Esophagus (tissue), 2 donors: Measurements from ENCODE around the gene MRPS25. TPM values are rescaled to one million over a fixed set of nuclear protein-coding genes. Genes with fewer than 3 reads are reported as not detected.

ENCODE experiments used
- H3K27ac ChIP-seq, 2 donors: one replicate each; pipeline ENCODE4 v1.5.1; 2013; ENCODE audit warnings: low read depth in 2 of 2, mild to moderate bottlenecking in 2 of 2, inconsistent platforms in 1 of 2, low read length in 1 of 2, moderate library complexity in 1 of 2
- H3K27me3 ChIP-seq, 2 donors: one replicate each; pipeline ENCODE4 v1.6.1; 2013; ENCODE audit warnings: low read length in 2 of 2, control low read depth in 1 of 2, mild to moderate bottlenecking in 1 of 2; ENCODE audit not compliant: insufficient read depth in 2 of 2, control insufficient read depth in 1 of 2
- H3K36me3 ChIP-seq, 2 donors: one replicate each; pipeline ENCODE4 v1.6.1; 2013; ENCODE audit warnings: low read length in 1 of 2; ENCODE audit not compliant: control insufficient read depth in 2 of 2, insufficient read depth in 2 of 2
- H3K4me1 ChIP-seq, 2 donors: one replicate each; pipeline ENCODE4 v1.6.1; 2013; ENCODE audit warnings: low read length in 1 of 2; ENCODE audit not compliant: control insufficient read depth in 2 of 2, insufficient read depth in 2 of 2
- H3K4me3 ChIP-seq, 2 donors: one replicate each; pipeline ENCODE4 v1.5.1; 2013; ENCODE audit warnings: low read length in 2 of 2, mild to moderate bottlenecking in 2 of 2, low read depth in 1 of 2, moderate library complexity in 1 of 2
- H3K9me3 ChIP-seq, 2 donors: one replicate each; pipeline ENCODE4 v1.6.1; 2013; ENCODE audit warnings: mild to moderate bottlenecking in 2 of 2, low read depth in 1 of 2, low read length in 1 of 2, moderate library complexity in 1 of 2; ENCODE audit not compliant: control insufficient read depth in 2 of 2, insufficient read depth in 1 of 2
- WGBS, 2 donors: extraction: QIAGEN DNeasy Blood & Tissue Kit; methylation state at CpG; one replicate each; pipeline ENCODE4 v1.1.7; 2013; 5-methylcytosine and 5-hydroxymethylcytosine counted together
- polyA plus RNA-seq, 2 donors: library from polyadenylated mRNA; stranded (reverse); fragments of 200-250 nt; gene quantifications; one replicate each; pipeline ENCODE4 v1.2.3, GENCODE V29; 2013
- donor health status: healthy with polysubstance abuse.
- donor health status: Bipolar disorder and iron deficiency.

The MRPS25 gene
- polyA plus RNA-seq, 2 donors: 41.3 to 43.4 TPM

DNA sequence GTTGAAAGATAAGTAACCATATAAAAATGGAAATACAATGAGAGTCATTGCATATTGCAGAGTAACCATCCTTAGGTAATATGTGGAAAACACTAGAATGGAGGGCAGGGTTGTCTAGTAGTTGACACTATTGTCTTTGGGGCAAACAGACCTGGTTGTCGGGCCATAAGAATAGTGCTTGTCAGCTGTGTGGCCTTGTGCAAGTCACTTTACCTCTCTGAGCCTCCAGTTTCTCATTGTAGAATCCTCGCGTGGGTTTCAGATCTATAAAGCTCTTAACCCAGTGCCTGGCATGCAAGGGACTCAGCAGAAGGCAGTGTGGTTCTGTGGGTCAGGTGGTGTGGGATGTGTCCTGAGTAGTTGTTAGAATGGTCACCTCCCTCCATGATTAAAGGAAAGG is 32.0 kb downstream of the MRPS25 start:
- Histone ChIP-seq H3K9me3 (no peaks in the 10 kb centered on the region), H3K36me3 (peaks cover 11 to 35% of the 10 kb centered on the region in 2 donors), H3K4me3 (no peak overlapping the region), H3K27ac (no peak overlapping the region), H3K4me1 (no peaks in the 10 kb centered on the region), H3K27me3 (no peaks in the 10 kb centered on the region)
- 91 to 96% methylated on average over 3 of the region's 3 CpGs for WGBS, 2 donors

DNA sequence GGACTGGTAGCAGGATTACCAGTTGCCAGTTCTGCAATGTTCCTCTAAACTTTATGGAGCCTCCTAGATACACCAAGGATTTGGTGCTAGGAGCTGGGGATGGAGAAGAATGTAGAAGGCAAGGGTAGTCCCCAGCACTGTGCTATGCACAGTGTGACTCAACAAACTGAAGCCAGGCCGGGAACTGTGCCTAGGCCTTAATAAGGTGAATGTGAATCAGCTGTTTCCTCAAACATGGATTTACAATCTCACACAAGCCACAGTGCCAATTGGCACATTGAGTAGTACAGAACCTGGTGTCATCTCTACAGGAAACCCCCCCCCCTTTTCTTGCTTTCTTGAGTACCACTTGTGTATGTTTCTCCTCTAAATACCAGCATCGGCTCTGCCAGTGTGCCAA is 32.5 kb downstream of the MRPS25 start:
- WGBS, 2 donors: 77 to 83% methylated on average over 2 of the region's 2 CpGs
- H3K36me3 ChIP-seq: peaks cover 8 to 35% of the 10 kb centered on the region in 2 donors

DNA sequence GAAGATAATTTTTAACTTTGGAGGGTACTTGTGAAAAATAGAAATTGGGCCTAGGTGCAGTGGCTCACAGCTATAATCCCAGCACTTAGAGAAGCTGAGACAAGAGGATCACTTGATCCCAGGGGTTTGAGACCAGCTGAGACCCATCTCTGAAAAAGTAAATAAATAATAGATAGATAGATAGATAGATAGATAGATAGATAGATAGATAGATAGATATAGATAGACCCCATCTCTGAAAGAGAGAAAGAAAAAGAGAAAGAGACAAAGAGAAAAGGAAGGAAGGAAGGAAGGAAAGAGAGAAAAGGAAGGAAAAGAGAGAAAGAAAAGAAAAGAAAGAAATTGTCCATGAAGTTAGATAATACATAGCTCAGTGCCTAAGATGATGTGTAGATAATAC is 35.5 kb downstream of the MRPS25 start:
- Histone ChIP-seq H3K27ac (no peak overlapping the region), H3K4me3 (no peak overlapping the region), H3K27me3 (no peaks in the 10 kb centered on the region), H3K36me3 (peaks cover 10 to 32% of the 10 kb centered on the region in 2 donors), H3K4me1 (no peaks in the 10 kb centered on the region), H3K9me3 (no peaks in the 10 kb centered on the region)

More for the DNA sequence above, 32.5 kb downstream of the MRPS25 start:
- no peaks in the 10 kb centered on the region for H3K4me1 ChIP-seq
- H3K9me3 ChIP-seq: no peaks in the 10 kb centered on the region
- no peaks in the 10 kb centered on the region for H3K27me3 ChIP-seq
- H3K4me3 ChIP-seq: no peak overlapping the region
- H3K27ac ChIP-seq: no peak overlapping the region

DNA sequence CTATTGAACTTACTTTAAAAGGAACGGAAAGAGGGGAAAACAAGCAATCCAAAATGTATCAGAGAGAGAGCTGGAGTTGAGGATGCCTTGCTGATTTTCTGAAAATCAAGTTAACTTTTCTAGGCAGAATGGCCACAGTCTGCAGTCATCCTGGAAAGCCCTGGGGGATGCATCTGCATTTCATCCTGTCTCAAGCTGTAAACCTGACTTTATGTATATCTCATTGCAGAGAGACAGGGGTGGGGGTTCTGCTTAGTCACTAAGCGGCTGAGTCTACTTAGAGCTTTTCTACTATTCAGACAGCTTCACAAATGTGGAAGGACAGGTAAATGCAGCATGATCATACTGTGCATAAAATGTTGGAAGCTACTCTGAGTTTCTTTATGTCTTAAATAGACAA is 41.4 kb downstream of the MRPS25 start:
- WGBS, 2 donors: 89 to 98% methylated on average over 2 of the region's 2 CpGs
- H3K27me3 ChIP-seq: no peaks in the 10 kb centered on the region
- H3K9me3 ChIP-seq: no peaks in the 10 kb centered on the region
- H3K4me3 ChIP-seq: no peak overlapping the region
- H3K27ac ChIP-seq: no peak overlapping the region
- no peaks in the 10 kb centered on the region for H3K4me1 ChIP-seq
- H3K36me3 ChIP-seq: peaks cover 11 to 31% of the 10 kb centered on the region in 2 donors

DNA sequence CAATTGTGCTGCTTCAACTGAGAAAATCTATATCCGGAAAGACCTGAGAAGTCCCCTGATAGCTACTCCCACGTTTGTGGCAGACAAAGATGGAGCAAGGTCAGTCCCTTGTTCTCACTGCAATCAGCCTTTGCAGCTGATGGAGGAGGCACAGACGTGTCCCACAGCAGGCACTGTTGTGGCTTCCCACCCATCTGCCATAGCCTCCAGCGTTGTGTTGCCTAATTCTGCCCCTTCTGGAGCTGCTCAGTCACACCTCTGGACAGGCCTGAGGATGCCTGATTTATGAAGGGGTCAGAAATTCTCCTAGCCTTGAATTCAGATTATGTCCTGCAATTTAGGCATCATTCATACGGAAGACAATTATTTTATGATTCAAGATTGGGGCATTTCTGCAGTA is 41.9 kb downstream of the MRPS25 start:
- no peaks in the 10 kb centered on the region for H3K9me3 ChIP-seq
- peaks cover 6 to 27% of the 10 kb centered on the region in 2 donors for H3K36me3 ChIP-seq
- no peak overlapping the region for H3K27ac ChIP-seq
- H3K27me3 ChIP-seq: no peaks in the 10 kb centered on the region
- no peaks in the 10 kb centered on the region for H3K4me1 ChIP-seq
- 71 to 72% methylated on average over 5 of the region's 5 CpGs for WGBS, 2 donors
- H3K4me3 ChIP-seq: no peak overlapping the region

DNA sequence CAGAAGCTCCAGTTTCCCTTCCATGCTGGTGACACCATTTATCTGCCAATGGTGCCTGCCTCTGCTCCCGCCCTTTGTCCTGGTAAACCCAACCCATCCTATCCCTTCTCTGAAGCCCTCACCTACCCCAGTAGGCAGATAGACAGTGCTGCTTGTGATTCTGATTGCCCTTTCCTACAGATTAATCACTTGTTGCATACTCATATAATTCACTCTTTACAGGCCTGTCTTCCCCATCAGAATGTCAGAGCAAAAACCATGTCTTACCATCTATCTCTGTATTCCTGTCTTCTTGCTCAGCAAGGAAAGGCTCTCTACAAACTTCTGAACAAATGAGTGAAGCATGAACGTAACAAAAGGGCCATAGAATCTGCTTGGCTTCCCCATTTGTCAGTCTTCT is 47.9 kb downstream of the MRPS25 start:
- Histone ChIP-seq H3K27ac (no peak overlapping the region), H3K9me3 (no peaks in the 10 kb centered on the region), H3K36me3 (peaks cover 23 to 28% of the 10 kb centered on the region in 2 donors), H3K27me3 (no peaks in the 10 kb centered on the region), H3K4me3 (no peak overlapping the region), H3K4me1 (no peaks in the 10 kb centered on the region)
- WGBS, 2 donors: 93 to 97% methylated on average over 2 of the region's 2 CpGs

DNA sequence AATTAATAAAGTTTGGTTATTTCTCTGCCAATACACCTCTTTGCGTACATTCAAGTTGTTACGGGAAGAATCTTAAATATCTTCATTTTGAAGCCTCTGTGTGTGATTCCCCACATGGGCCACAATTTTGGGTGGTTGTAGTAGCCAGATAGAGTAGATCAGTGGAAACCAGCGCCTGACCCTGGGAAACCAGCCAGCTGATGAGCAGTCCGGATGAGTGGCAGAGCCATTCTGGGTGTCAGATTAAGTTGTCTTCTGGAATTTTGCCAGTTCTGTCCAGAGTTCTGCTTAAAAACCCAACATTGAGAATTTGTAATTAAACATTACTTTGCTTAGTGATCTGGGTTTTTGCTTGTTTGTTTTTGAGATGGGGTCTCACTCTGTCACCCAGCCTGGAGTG is 49.7 kb downstream of the MRPS25 start:
- H3K36me3 ChIP-seq: peaks cover 20% of the 10 kb centered on the region in 2 donors
- no peak overlapping the region for H3K4me3 ChIP-seq
- 88 to 92% methylated on average over 4 of the region's 4 CpGs for WGBS, 2 donors
- H3K9me3 ChIP-seq: no peaks in the 10 kb centered on the region
- H3K27me3 ChIP-seq: no peaks in the 10 kb centered on the region
- H3K4me1 ChIP-seq: no peaks in the 10 kb centered on the region
- no peak overlapping the region for H3K27ac ChIP-seq

DNA sequence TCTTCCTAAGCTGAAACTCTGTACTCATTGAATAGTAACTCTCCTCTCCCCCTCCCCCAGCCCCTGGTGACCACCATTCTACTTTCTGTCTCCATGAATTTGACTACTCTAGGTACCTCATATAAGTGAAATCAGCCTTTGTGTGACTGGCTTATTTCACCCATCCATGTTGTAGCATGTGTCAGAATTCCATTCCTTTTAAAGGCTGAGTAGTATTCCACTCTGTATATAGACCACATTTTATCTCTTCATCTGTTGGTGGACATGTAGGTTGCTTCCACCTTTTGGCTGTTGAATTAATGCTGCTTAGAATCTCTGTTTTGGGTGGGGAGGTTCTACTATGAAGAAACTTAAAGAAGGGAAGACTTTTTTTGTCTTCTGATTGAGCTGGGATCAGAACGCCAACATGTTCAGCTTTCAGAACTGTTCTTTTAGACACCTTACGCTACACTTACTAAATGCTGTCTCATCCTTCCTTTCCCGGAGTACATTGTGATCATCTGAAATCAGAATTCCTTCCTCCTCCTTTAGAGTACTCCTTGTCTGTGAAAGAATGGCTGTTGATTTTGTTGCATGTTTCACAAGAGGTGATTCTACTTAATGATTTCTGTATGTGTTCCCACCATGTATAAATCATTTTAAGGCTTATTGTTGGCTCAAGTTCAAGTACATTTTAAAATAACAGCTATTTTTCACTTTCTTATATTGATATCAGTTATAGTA is 50.3 kb downstream of the MRPS25 start:
- 96% methylated on average over 3 of the region's 3 CpGs for WGBS, 2 donors
- Histone ChIP-seq H3K9me3 (no peaks in the 10 kb centered on the region), H3K27me3 (no peaks in the 10 kb centered on the region), H3K36me3 (peaks cover 18 to 20% of the 10 kb centered on the region in 2 donors), H3K27ac (no peak overlapping the region), H3K4me3 (no peak overlapping the region), H3K4me1 (no peaks in the 10 kb centered on the region)

DNA sequence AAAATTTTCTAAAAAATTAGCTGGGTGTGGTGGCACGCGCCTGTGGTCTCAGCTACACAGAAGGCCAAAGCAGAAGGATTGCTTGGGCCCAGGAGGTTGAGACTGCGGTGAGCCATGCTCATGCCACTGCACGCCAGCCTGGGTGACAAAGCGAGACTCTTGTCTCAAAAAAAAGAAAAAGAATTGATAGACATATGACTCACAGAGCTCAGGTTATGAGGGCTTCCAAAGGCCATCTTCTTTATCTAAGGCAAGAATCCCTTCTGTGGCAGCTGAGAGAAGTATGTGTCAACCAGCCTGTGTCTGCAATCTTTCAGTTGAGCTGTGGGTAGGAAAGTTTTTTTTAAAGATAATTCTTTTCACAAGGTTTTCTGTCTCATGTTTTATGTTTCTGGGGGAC is 53.9 kb downstream of the MRPS25 start:
- Histone ChIP-seq H3K27ac (no peak overlapping the region), H3K27me3 (no peaks in the 10 kb centered on the region), H3K4me1 (no peaks in the 10 kb centered on the region), H3K36me3 (peaks cover 14 to 16% of the 10 kb centered on the region in 2 donors), H3K9me3 (no peaks in the 10 kb centered on the region), H3K4me3 (no peak overlapping the region)
- WGBS, 2 donors: 81 to 85% methylated on average over 5 of the region's 5 CpGs

DNA sequence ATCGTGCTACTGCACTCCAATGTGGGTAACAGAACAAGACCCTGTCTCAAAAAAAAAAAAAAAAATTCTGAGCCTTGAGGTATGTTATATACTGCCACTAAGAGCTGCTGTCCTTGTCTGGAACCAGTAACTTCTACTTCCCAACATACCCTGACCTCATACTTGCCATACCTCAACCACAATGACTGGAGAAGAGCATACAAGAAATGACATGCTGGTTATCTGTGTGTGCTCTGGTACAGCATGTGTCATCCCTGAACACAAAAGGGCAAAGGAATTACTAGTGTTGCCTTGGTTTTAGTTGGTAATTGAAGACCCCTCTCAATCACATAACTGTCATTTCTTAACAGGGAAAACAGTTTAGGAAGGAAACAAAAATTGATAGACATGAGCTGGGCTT is 54.5 kb downstream of the MRPS25 start:
- Histone ChIP-seq H3K4me1 (no peaks in the 10 kb centered on the region), H3K27me3 (no peaks in the 10 kb centered on the region), H3K4me3 (no peak overlapping the region), H3K36me3 (peaks cover 14% of the 10 kb centered on the region in 2 donors), H3K9me3 (no peaks in the 10 kb centered on the region), H3K27ac (no peak overlapping the region)
- WGBS, 2 donors: 96 to 100% methylated on average over 1 of the region's 1 CpG
